WI38 (cell line): ENCODE measurements around the gene KRT28.

Source experiments
- H3K4me3 ChIP-seq: 2 replicates; pipeline ENCODE4 v1.5.1; 2011; ENCODE audit warnings: low read depth, mild to moderate bottlenecking, control low read depth, low read length
- CTCF ChIP-seq: IDR thresholded peaks from 2 replicates; pipeline ENCODE4 v1.5.1; 2012; ENCODE audit warnings: low read depth, mild to moderate bottlenecking, control low read depth, low read length

KRT28 gene

GRCh38 chr17:40809721-40810421, 10.1 kb upstream of the KRT28 start:
- TF ChIP-seq CTCF: no peak
- no peak overlapping the region for H3K4me3 ChIP-seq

GRCh38 chr17:40806131-40806530, 6.4 kb upstream of the KRT28 start:
- no peak for TF ChIP-seq CTCF
- H3K4me3 ChIP-seq: no peak overlapping the region

- peak; percentile 91 for TF ChIP-seq CTCF
- no peak overlapping the region for H3K4me3 ChIP-seq
Measured at GRCh38 chr17:40803617-40804082, 3.9 kb upstream of the KRT28 start.

- no peak for TF ChIP-seq CTCF
- H3K4me3 ChIP-seq: no peak overlapping the region
Measured at GRCh38 chr17:40801157-40801556, 1.4 kb upstream of the KRT28 start.

GRCh38 chr17:40800381-40800780, 622 bp upstream of the KRT28 start:
- TF ChIP-seq CTCF: no peak
- H3K4me3 ChIP-seq: no peak overlapping the region

GRCh38 chr17:40796846-40797245, 2.9 kb downstream of the KRT28 start:
- H3K4me3 ChIP-seq: no peak overlapping the region
- no peak for TF ChIP-seq CTCF

GRCh38 chr17:40795019-40795667, 4.6 kb downstream of the KRT28 start:
- no peak for TF ChIP-seq CTCF
- no peak overlapping the region for H3K4me3 ChIP-seq
